ENCODE data around the gene PTPRD.

Gene PTPRD

DNA sequence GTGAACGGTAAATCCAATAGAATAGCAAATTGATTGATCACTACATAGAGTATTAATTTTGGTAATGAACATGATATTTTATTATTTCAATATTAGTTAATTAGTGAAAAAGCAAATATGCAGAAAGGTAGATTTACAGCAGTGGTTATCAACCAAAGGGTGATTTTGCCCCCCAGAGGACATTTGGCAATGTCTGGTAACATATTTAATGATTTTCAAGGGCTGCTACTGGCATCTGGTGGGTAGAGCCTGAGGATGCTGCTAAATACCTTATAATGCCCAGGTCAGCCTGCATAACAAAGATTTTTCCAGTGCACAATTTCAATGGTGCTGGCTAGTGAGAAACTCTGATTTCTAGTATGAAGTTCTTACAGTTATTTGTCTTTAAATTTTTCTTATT is 1313.7 kb downstream of the PTPRD start:
- H3K9me3 ChIP-seq (ENCODE audit: insufficient read depth, low read depth, low read length), result no peaks in the 10 kb centered on the region
- no peaks in the 10 kb centered on the region for H3F3A ChIP-seq (ENCODE audit: low read depth)
- H3K4me1 ChIP-seq (ENCODE audit: insufficient read depth, low read length, poor library complexity, severe bottlenecking), result no peaks in the 10 kb centered on the region
- no peaks in the 10 kb centered on the region for H3K79me2 ChIP-seq (ENCODE audit: insufficient read depth, low read length)
- H3K9ac ChIP-seq (ENCODE audit: low read depth, low read length, poor library complexity, severe bottlenecking), result no peak overlapping the region
- H2AFZ ChIP-seq (ENCODE audit: low read length), result no peak overlapping the region
- no peaks in the 10 kb centered on the region for H3K36me3 ChIP-seq (ENCODE audit: insufficient read depth, low read length)
- TF ChIP-seq, protein P1, sequence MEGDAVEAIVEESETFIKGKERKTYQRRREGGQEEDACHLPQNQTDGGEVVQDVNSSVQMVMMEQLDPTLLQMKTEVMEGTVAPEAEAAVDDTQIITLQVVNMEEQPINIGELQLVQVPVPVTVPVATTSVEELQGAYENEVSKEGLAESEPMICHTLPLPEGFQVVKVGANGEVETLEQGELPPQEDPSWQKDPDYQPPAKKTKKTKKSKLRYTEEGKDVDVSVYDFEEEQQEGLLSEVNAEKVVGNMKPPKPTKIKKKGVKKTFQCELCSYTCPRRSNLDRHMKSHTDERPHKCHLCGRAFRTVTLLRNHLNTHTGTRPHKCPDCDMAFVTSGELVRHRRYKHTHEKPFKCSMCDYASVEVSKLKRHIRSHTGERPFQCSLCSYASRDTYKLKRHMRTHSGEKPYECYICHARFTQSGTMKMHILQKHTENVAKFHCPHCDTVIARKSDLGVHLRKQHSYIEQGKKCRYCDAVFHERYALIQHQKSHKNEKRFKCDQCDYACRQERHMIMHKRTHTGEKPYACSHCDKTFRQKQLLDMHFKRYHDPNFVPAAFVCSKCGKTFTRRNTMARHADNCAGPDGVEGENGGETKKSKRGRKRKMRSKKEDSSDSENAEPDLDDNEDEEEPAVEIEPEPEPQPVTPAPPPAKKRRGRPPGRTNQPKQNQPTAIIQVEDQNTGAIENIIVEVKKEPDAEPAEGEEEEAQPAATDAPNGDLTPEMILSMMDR (conservative IDR thresholded peaks at IDR 0.05; ENCODE audit: low read length), result peak; percentile 28
- no peak for TF ChIP-seq EZH2phosphoT487 (IDR thresholded peaks at IDR 0.05; ENCODE audit: borderline replicate concordance)
- no peak overlapping the region for H3K4me2 ChIP-seq (ENCODE audit: low read depth, low read length, poor library complexity, severe bottlenecking)
- H3K9me2 ChIP-seq (replicated peaks; ENCODE audit: low read depth, low read length), result no peaks in the 10 kb centered on the region
- H3K27me3 ChIP-seq (ENCODE audit: insufficient read depth, low read length, poor library complexity, severe bottlenecking), result no peaks in the 10 kb centered on the region
- H3K4me3 ChIP-seq (ENCODE audit: low read length, poor library complexity, severe bottlenecking), result no peak overlapping the region
- H4K20me1 ChIP-seq (ENCODE audit: insufficient read depth, low read length, poor library complexity, severe bottlenecking), result no peaks in the 10 kb centered on the region

GRCh38 chr9:9286001-9286400 is 1326.8 kb downstream of the PTPRD start:
- no peaks in the 10 kb centered on the region for H3K9me2 ChIP-seq (replicated peaks; ENCODE audit: low read depth, low read length)
- no peak overlapping the region for H2AFZ ChIP-seq (ENCODE audit: low read length)
- H4K20me1 ChIP-seq (ENCODE audit: insufficient read depth, low read length, poor library complexity, severe bottlenecking), result no peaks in the 10 kb centered on the region
- no peaks in the 10 kb centered on the region for H3K79me2 ChIP-seq (ENCODE audit: insufficient read depth, low read length)
- no peaks in the 10 kb centered on the region for H3K36me3 ChIP-seq (ENCODE audit: insufficient read depth, low read length)
- no peak overlapping the region for H3K4me3 ChIP-seq (ENCODE audit: low read length, poor library complexity, severe bottlenecking)
- H3K4me2 ChIP-seq (ENCODE audit: low read depth, low read length, poor library complexity, severe bottlenecking), result no peak overlapping the region
- no peak for TF ChIP-seq EZH2phosphoT487 (IDR thresholded peaks at IDR 0.05; ENCODE audit: borderline replicate concordance)
- TF ChIP-seq, protein P1 (conservative IDR thresholded peaks at IDR 0.05; ENCODE audit: low read length), result no peak
- no peaks in the 10 kb centered on the region for H3K4me1 ChIP-seq (ENCODE audit: insufficient read depth, low read length, poor library complexity, severe bottlenecking)
- no peaks in the 10 kb centered on the region for H3F3A ChIP-seq (ENCODE audit: low read depth)
- H3K9ac ChIP-seq (ENCODE audit: low read depth, low read length, poor library complexity, severe bottlenecking), result no peak overlapping the region
- H3K9me3 ChIP-seq (ENCODE audit: insufficient read depth, low read depth, low read length), result no peaks in the 10 kb centered on the region
- H3K27me3 ChIP-seq (ENCODE audit: insufficient read depth, low read length, poor library complexity, severe bottlenecking), result no peaks in the 10 kb centered on the region

- H3K36me3 ChIP-seq (ENCODE audit: insufficient read depth, low read length), result no peaks in the 10 kb centered on the region
- no peaks in the 10 kb centered on the region for H3K9me2 ChIP-seq (replicated peaks; ENCODE audit: low read depth, low read length)
- no peaks in the 10 kb centered on the region for H3K4me1 ChIP-seq (ENCODE audit: insufficient read depth, low read length, poor library complexity, severe bottlenecking)
- H3K9me3 ChIP-seq (ENCODE audit: insufficient read depth, low read depth, low read length), result no peaks in the 10 kb centered on the region
- H3K27me3 ChIP-seq (ENCODE audit: insufficient read depth, low read length, poor library complexity, severe bottlenecking), result no peaks in the 10 kb centered on the region
- no peaks in the 10 kb centered on the region for H4K20me1 ChIP-seq (ENCODE audit: insufficient read depth, low read length, poor library complexity, severe bottlenecking)
- no peaks in the 10 kb centered on the region for H3F3A ChIP-seq (ENCODE audit: low read depth)
- H3K4me3 ChIP-seq (ENCODE audit: low read length, poor library complexity, severe bottlenecking), result no peak overlapping the region
- H3K4me2 ChIP-seq (ENCODE audit: low read depth, low read length, poor library complexity, severe bottlenecking), result no peak overlapping the region
- no peak overlapping the region for H3K9ac ChIP-seq (ENCODE audit: low read depth, low read length, poor library complexity, severe bottlenecking)
- no peak overlapping the region for H2AFZ ChIP-seq (ENCODE audit: low read length)
- TF ChIP-seq EZH2phosphoT487 (IDR thresholded peaks at IDR 0.05; ENCODE audit: borderline replicate concordance), result no peak
- TF ChIP-seq, protein P1 (conservative IDR thresholded peaks at IDR 0.05; ENCODE audit: low read length), result no peak
- no peaks in the 10 kb centered on the region for H3K79me2 ChIP-seq (ENCODE audit: insufficient read depth, low read length)
Measured at GRCh38 chr9:9284201-9284600, 1328.6 kb downstream of the PTPRD start.

Measured in Loucy (cell line).